Endometrium (tissue), 2 donors: ENCODE results near the gene PDK2.

Experiments
- FAIRE-seq: peaks from 2 replicates; lab custom pipeline; 2012; peaks lifted over from hg19 to GRCh38; lab: Jason Lieb, UNC
- donor health status: control.
- donor health status: control.

PDK2 gene

DNA sequence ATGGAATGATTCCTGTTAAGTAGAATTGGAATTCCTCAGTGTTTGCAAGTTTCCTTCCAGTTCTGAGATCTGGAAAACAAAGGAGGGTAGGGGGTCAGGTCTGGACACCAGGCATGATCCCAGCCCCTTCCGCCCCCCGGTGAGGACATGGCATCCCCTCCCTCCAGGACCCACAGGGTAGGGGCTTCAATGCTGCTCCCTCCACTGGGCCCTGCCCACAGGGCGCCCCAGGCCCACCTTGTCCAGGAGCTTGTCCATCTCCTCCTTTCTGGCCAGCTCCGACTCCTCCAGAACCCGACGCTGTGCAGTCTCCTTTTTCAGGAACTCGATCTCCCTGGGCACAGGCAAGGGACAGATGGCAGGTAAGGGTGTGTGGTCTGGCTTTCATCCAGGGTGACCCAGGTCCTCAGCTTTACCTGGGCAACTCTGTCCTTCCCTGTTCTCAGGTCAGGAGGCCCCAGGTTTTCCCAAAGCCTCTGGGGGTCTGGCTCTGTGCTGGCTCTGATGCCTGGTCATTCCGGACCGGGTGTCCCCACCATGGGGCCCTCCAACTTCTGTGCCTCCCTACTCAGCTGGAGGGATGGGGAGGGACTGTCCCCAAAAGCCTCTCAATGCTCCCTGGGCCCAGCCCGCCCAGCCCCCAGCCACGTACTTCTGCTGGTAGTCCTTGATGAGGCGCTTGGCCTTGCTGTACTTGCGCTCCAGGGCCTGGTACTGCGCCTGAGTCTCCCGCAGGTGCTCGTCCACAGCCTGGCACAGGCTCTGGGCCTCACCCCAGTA lies 40.4 kb downstream of the PDK2 start:
- no peak for FAIRE-seq

DNA sequence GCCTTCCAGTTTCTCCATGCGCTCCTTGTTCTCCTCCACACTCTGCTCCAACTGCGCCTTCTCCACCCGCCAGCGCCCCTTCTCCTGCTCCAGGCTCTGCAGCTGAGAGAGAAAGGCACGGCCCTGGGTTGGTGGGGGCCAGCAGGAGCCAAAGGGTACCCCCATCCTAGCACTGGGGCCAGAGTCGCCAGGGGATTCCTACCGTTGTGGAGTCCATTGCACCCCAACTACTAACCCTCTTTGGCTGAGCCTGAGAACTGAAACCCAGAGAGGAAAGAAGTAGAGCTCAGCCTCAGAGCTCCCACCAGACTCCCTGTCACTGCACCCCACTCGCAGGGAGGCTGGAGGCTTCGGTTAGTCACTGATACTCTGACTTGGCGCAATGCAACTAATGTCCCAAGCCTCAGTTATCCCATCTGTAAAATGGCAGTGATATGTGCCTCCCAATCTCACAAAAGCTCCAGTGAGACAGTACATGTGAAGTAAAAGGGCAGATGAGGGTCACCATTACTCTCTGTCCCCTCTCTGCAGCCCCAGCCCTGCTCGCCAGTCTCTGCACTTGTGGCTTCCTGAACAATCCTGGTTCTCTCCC lies 41.0 kb downstream of the PDK2 start:
- FAIRE-seq: no peak

DNA sequence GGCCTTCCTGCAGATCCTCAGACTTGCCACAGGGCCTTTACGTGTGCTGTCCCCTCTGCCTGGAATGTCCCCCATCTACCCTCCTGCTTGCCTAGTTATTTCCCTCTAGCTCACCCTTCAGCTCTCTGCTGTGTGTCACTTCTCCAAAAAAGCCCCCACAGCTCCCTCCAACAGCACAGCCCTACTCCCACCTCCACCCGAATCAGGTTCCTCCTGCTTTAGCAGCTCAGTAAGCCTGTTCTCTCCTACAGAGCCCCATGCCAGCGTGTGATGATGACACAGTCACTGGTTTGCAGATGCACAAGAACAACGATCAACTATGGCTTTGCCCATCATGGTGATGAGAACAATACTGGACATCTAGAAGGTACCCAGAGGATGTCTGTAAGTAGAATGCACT lies 41.9 kb downstream of the PDK2 start:
- no peak for FAIRE-seq

DNA sequence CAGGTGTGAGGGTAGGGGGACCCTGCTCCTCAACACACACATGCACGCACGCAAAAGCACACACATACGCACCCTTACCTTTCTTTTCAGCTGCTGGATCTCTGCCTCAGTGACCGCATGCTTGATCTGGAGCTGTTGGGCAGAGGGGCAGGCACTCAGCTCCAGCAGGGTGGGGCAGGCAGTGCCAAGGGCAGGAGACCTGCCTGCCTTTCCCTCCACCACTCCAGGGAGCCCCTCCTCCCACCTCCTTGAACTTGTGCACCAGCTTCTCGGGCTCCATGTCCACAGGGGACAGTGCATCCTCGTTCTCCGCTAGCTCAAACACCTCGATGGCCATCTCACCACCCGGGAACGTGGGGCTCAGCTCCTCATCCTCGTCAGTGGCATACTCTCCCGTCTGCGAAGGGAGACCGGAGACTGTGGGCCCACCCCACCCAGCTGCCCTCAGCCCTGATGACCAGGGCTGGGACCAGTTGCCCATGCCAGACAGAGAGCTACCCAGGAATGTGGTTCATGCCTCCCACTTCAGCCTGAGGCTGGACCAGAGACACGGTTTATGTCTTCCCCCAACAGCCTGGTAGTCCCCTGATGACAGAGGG lies 44.1 kb downstream of the PDK2 start:
- FAIRE-seq: no peak

DNA sequence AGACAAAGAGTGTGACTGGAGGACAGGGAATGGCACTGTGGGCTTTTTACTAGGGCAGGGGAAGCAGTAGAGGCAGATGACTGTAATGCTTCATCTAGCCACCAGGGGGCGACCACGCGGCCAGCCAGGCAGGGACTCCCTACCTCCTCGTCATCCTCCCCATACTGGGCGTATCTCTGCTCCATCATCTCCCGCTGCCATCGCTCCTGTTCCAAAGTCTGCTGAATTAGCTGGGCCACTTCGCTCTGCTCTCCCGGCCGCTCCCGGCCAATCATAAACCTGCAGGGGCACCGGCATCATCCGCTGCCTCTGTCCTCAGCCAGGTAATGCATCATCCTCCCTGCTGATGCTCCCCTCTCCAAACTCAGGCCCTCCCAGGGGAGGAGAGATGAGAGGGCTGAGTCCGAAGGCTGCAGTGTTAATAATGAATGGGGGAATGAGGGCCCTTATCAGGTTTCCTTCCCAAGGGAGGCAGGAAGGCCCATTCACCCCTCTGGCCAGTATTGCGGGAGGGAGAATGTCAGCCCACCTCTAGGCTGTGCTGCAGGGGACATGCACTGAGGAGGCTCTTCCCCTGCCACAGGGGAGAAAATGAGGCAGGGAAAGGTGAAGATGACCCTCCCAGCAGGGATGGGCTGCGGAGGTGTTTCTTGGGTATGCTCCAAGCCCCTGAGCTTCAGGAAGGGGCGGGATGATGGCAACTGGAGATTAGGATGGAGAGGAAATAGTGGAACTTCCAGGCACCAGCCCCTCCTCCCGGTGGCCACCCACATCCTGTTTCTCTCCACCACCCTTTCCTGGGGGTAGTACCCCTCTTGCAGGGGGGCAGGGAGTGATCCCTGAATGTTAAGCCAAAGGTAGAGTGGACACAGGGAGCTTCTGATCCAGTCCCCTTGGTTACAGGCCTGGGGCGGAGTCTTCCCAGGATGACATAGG lies 45.1 kb downstream of the PDK2 start:
- FAIRE-seq: no peak

DNA sequence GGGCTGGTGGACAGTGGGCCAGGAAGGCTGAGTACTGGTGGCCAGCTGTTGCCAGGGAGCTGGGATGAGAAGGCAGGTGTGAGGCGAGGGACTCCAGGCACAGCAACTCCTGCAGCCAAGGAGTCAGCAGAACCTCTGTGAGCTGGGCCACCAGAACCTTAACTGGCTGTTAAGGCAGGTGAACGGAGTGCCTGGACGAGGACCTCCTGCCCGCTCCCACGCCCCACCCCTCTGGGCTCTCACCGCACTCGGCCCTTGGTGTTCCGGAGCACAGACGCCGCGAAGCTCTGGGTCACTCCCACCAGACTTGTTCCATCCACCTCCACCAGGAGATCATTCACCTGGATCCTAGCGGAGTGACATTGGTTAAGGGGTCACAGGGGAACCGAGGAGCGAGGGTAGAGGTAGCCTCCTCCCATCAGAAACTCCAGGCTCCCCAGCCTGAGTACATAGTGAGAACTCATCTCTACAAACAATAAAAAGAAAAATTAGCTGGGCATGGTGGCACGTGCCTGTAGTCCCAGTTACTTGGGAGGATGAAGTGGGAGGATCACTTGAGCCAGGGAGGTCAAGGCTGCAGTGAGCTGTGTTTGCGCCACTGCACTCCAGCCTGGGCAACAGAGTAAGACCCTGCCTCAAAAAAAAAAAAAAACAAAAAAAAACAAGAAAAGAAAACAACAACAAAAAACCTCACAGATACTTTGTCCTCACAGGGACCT lies 46.0 kb downstream of the PDK2 start:
- FAIRE-seq: no peak

DNA sequence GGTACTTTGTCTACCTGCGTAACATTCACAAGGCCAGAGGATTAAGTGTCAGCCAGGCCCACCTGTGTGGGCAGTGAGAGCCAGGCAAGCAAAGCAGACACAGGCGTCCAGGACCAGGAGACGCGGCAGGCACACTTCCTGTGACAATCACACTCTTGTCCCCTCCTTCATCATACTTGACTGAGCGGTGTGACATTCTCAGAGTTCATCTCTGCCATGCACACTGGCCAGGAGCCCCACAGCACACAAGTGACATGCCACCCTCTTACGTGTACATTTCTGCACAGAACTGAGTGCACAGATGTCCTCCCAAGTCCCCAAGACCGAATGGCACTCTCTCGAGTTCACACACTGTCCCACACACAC lies 46.6 kb downstream of the PDK2 start:
- no peak for FAIRE-seq

DNA sequence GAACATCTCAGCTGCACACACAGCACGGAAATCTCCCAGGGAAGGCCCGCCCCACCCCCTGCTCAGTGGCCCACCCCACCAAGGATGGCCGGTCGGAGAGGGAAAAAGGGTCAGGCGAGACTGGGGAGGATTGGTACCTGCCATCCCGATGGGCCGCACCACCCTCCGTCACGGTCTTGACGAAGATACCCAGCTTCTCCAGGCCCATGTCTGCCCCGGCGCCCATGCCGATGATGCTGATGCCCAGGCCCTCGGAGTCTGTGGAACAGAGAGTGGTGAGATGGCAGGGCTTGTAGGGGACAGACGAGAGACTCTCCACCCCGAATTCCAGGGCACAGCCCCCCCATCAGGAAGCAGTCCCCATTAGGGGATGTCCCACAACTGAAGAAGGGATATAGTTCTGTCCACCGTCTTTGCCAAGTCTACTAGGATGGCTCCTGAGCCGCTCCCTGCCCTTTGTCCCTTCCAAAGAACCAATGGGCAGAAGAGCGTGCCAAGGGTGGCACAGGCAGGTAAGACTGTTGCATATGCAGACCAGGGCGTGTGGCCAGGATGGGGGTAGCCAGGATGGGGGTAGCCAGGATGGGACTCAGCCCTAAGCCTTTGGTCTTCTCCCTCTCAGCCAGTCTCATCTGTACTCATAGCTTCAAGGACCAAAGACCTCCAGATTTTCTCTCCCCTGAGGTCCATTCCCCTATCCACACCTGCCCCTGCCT lies 48.5 kb downstream of the PDK2 start:
- no peak for FAIRE-seq

DNA sequence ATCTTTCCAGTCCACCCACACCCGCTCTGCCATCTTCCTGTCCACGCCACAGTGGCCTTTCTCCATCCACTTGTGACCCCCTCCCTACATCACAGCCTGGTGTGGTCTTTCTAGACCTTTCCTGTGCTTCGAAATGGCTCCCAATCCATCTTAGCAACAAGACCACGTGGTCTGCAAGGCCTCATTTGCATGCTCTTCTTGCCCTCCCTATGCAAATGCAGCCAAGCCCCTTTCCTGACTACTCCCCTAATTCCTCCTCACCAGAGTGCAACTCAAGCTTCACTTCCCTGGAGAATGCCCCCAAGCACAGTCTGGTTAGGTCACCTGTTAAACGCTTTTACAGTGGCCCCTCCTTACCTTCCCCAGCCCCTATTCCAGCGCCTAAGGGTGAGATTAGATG lies 49.2 kb downstream of the PDK2 start:
- no peak for FAIRE-seq

DNA sequence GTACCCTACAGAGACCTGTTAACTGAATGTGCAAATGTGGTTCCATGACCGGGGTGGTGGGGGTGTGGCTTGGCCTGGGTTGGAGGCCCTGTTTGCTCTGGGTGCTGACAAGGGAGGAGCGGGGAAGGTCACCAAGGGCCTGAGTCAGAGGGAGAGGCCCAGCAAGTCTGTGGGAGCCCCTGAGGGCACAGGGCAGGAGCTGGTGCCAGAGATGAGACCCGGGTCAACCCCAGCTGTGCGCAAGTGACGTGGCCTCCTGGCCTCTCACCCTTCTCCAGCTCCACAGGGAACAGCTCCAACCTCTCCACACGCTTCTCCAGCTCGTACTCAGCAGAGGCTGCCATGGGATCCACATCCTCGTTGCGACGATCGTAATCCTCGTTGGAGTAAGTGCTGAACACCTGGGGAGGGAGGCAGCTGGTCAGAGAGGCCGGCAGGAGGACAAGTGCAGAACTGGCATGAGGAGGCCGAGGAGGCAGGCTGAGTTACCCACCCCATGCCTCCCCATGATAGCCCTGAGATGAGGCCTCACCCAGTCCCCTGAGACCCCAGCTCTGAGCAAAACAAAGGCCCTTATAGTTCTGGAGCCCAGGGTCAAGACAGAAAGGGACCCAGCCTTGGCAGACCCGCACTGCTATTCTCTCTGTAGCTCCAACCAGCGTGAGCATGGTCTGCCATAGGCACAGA lies 49.8 kb downstream of the PDK2 start:
- FAIRE-seq: no peak

DNA sequence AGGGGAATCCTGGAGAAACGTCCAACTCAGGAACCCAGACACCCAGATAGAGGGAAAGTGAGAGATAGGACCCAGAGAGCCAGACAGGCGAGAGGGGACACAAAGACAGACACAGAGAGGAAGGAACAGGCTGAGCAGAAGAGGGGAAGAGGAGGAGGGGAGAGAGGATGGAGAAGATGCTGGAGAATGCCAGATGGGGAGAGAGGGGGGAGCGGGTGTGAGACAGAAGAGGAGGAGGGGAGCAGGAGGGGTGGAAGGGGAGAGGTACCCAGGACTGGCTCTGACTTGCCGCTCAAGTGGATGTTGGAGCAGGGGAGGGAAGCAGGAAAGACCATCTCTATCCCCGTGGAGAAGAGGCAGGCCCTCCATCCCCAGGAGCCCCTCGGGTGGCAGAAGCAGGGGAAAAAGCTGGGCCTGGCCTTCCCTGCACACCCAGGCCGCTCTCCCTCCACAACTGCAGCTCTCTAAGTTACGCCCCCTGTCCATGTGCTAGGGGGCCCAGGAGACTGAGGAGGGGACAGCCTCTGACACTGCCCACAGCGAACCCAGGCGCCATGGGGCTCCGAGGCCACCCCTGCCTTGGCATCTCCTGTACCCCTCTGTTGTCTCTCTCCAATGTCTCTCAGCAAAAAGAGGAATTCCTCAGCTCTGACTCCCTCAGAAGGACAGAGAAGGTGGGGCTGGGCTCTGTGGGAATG lies 50.5 kb downstream of the PDK2 start:
- no peak for FAIRE-seq

DNA sequence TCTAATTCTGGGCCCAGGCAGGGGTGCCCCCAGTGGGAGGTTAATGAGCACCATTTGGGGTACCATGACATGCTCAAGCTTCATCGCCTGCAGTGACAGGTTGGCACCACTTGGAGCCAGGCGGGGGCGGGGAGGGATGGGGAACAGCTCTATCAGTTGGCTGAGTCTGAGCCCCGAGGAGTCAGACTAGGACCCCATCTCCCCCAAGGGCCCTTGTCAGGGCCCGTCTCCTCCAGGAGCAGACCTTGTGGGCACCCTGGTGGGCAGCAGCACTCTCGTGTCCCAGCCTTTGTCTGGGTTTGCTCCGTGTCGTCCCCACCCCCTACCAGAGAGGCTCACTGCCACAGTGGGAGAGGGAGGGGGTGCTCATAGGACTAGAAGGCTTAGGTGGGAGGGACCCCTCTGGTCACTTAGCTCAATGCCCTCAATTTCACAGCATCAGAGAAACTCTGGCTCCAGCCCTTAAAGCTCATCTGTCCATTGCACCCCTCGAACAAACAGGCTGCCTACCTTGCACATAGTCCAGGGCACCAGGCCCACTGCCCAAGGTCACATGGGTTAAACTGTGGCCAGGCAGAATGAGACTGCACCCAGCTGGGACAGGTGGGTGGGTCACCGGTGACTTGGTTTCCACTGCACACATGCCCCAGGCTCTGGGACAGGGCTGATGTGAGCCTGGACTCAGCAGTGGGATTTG lies 51.2 kb downstream of the PDK2 start:
- FAIRE-seq: no peak

DNA sequence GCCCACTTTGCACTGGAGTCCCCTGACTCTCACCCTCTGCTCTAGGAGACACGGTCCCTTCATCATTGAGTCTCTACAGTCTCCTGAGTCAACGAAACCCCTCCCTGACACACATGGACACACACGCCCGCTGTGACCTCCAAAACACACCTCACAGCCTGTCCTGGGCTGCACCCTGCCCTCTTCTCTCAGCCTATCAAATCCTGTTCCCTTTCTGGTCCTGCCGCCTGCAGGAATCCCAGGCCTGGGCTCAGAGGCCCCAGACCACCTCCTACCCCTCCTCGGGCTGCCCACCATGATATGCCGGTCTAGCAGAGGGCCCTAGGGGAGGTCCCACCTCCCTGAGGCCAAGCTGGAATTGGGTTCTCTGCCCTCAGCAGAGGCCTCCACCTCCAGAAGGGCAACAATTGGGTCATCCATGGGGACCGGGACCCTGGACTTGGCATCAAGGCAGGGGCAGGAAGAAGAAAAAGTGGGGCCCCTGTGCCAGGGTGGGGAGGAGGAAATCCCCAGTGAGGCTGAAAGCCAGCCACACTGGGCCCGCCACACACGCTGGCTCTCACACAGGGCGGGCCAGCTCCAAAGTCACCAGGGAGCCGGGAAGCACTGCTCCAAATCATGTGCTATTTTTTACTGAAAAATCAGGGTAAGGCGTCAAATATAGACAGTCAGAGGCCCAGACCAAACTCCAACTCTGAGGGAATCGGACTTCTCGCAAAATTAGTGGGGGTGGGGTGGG lies 51.9 kb downstream of the PDK2 start:
- FAIRE-seq: no peak

DNA sequence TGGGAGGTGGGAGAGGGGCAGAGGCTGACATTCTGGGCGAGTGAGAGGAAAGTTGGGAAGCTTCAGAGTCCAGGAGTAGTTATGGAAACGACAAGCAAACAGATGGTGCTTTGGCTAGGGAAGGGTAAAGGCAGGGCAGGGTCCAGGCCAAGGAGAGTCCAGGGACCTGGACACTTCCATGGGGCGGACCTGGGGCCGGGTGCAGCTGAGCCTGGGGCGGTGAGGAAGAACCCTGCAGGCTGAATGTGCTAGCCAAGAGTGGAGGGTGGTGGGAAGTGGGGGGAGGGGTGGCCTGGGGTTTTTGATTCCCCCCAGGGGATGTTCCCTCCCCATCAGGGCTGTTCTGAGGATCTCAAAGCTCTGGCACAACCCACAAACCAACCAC lies 52.7 kb downstream of the PDK2 start:
- FAIRE-seq: no peak

DNA sequence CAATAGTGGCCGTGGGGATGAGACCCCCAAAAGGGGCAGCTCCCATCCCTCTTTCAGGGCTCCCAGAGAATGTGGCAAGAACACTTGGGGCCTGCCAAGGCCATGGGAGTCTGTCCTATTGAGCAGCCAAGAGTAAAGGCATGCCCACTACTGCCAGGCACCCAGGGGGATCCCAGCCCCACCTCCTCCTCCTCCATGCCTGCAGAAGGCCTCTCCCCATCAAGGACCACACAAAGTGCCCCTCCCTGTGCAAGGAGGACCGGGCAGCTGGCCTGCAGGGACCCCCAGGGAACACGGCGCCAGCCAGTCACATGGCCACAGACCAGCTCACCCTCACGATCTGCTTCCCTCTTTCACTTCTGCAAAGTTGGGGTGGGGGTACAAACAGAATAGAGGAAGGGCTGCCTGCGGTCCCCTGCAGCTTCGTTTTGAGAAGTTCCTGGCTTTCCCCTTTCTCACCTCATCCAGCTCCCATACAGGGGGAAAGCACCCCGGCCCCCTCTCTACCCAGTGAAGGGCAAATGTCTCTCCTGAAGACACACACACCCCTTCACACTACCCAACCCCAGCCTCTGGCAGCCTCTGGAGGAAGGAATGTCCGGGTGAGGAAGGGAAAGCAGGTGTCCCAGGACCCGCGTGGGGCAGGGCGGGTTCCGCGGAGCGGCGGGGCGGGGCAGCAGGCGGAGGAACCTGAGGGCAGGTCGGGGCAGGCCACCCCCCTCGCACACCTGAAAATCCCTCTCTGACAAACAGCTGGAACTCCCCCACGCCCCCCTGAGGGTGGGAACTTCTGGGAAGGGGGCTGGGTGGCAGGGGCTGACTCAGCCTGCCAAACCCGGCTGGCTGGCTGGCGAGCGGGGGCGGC lies 53.3 kb downstream of the PDK2 start:
- no peak for FAIRE-seq

DNA sequence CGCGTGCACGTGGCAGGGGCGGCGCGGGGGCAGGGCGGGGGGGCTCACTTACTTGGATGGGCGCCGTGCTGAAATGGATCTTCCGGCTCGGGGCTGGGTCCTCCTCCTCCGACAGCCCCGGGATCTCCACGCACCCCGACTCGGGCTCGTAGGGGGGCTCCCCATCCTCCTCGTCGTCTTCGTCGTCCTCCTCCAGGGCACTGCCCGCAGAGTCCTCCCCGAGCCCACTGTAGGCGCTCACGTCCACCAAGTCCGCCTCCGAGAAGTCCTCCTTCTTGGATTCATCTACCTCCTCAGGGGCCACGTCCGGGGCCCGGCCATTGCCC lies 53.9 kb downstream of the PDK2 start:
- no peak for FAIRE-seq

DNA sequence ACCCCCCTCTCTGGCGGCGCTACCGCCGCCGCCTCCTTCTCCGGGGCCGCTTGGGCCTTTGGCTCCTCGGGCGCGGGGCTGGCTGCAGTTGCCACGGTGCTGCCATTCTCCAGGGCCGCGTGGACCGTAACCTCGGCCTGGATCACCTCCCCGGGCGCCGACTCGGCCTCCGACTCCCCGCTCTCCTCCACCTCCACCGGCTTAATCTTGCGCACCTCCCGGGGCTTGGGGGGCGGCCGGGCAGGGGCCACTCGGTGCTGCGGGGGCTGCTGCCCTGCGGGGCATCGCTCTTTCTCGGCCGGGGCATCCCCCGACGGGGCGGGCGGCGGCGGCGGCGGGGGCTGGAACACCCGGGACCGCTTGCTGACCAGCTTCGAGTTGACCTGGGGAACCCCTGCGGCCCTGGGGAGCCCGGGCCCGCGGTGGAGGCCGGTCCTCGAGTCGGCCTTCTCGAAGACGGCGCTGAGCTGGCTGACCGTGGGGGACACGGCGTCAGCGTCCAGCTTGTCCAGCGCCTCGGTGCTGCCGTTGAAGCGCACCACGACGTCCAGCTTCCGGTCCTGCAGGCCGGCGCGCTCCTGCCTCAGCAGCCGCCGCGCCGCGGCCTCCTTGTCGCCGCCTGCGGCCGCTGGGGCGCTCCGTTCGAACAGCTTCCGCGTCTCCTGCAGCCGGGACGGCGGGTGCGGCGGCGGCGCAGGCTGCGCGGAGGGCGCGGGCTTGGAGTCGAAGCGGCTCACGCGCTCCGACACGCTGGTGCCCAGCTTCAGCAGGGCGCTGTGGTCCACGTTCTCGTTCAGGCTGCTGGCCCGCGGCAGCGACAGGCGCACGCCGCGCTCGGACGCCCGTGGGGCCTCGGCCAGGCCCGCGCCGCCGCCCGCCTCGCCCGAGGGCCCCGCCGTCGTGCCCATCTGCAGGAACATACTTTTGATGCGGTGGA lies 54.5 kb downstream of the PDK2 start:
- no peak for FAIRE-seq
